ENCODE measurements around the gene PPP6R1. TPM values are rescaled to one million over a fixed set of nuclear protein-coding genes. Genes with fewer than 3 reads are reported as not detected.
A peak's percentile ranks its signal among the peaks of the same experiment; 100 is the strongest.

PPP6R1 gene
- total RNA-seq, 1 donor from 2014 or later = 71.5 TPM

GRCh38 chr19:55300886-55301458 is 42.2 kb upstream of the PPP6R1 start:
- no peaks in the 10 kb centered on the region for H3K9me3 Mint-ChIP-seq
- H3K27ac Mint-ChIP-seq = no peak overlapping the region
- TF ChIP-seq, protein P1, sequence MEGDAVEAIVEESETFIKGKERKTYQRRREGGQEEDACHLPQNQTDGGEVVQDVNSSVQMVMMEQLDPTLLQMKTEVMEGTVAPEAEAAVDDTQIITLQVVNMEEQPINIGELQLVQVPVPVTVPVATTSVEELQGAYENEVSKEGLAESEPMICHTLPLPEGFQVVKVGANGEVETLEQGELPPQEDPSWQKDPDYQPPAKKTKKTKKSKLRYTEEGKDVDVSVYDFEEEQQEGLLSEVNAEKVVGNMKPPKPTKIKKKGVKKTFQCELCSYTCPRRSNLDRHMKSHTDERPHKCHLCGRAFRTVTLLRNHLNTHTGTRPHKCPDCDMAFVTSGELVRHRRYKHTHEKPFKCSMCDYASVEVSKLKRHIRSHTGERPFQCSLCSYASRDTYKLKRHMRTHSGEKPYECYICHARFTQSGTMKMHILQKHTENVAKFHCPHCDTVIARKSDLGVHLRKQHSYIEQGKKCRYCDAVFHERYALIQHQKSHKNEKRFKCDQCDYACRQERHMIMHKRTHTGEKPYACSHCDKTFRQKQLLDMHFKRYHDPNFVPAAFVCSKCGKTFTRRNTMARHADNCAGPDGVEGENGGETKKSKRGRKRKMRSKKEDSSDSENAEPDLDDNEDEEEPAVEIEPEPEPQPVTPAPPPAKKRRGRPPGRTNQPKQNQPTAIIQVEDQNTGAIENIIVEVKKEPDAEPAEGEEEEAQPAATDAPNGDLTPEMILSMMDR (conservative IDR thresholded peaks at IDR 0.05) = no peak
- peaks cover 12% of the 10 kb centered on the region for H3K4me1 Mint-ChIP-seq (ENCODE audit: unreplicated experiment)
- H3K4me3 Mint-ChIP-seq = peak overlapping the region; percentile 67
- H3K27me3 Mint-ChIP-seq = no peaks in the 10 kb centered on the region
- H3K36me3 Mint-ChIP-seq = peaks cover 10% of the 10 kb centered on the region
- no peak for DNase-seq (ENCODE audit: extremely low spot score, unreplicated experiment)

DNA sequence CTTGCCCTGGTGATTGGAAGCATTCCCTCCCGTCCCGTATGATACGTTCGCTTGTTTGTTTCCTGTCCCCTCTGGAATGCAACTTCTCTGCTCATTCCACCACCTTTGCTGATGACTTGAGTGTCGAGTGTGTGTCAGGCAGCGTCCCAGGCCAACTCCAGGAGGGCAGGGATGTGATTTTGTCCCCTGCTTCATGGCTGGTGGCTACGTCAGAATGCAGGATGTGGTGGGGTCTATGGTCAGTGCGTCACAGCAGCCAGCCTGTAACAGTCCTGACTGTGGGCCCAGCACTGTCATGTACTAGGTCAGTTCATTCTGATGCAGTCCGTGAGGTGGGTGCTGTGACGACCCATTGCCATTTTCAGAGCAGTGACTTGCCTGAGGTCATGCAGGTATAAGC is 41.2 kb upstream of the PPP6R1 start:
- Mint-ChIP-seq H3K27ac (no peak overlapping the region), H3K4me3 (no peak overlapping the region)
- DNase-seq (ENCODE audit: extremely low spot score, unreplicated experiment) = no peak

GRCh38 chr19:55297267-55297666 is 38.5 kb upstream of the PPP6R1 start:
- Mint-ChIP-seq H3K4me3 (no peak overlapping the region), H3K9me3 (no peaks in the 10 kb centered on the region), H3K27me3 (no peaks in the 10 kb centered on the region), H3K4me1 (ENCODE audit: unreplicated experiment) (peaks cover 12% of the 10 kb centered on the region), H3K36me3 (peaks cover 3% of the 10 kb centered on the region), H3K27ac (no peak overlapping the region)
- TF ChIP-seq, protein P1 (conservative IDR thresholded peaks at IDR 0.05) = no peak
- no peak for DNase-seq (ENCODE audit: extremely low spot score, unreplicated experiment)

More for the DNA sequence above, 41.2 kb upstream of the PPP6R1 start:
- H3K4me1 Mint-ChIP-seq (ENCODE audit: unreplicated experiment) = peaks cover 12% of the 10 kb centered on the region
- no peaks in the 10 kb centered on the region for H3K27me3 Mint-ChIP-seq
- TF ChIP-seq, protein P1 (conservative IDR thresholded peaks at IDR 0.05) = no peak
- H3K36me3 Mint-ChIP-seq = peaks cover 6% of the 10 kb centered on the region
- H3K9me3 Mint-ChIP-seq = no peaks in the 10 kb centered on the region

- DNase-seq (ENCODE audit: extremely low spot score, unreplicated experiment) = no peak
- TF ChIP-seq, protein P1 (conservative IDR thresholded peaks at IDR 0.05) = no peak
- H3K27ac Mint-ChIP-seq = no peak overlapping the region
- no peak overlapping the region for H3K4me3 Mint-ChIP-seq
- H3K36me3 Mint-ChIP-seq = peaks cover 4% of the 10 kb centered on the region
- peaks cover 5% of the 10 kb centered on the region for H3K4me1 Mint-ChIP-seq (ENCODE audit: unreplicated experiment)
- no peaks in the 10 kb centered on the region for H3K27me3 Mint-ChIP-seq
- H3K9me3 Mint-ChIP-seq = no peaks in the 10 kb centered on the region
Measured at GRCh38 chr19:55289117-55289796, 30.4 kb upstream of the PPP6R1 start.

DNA sequence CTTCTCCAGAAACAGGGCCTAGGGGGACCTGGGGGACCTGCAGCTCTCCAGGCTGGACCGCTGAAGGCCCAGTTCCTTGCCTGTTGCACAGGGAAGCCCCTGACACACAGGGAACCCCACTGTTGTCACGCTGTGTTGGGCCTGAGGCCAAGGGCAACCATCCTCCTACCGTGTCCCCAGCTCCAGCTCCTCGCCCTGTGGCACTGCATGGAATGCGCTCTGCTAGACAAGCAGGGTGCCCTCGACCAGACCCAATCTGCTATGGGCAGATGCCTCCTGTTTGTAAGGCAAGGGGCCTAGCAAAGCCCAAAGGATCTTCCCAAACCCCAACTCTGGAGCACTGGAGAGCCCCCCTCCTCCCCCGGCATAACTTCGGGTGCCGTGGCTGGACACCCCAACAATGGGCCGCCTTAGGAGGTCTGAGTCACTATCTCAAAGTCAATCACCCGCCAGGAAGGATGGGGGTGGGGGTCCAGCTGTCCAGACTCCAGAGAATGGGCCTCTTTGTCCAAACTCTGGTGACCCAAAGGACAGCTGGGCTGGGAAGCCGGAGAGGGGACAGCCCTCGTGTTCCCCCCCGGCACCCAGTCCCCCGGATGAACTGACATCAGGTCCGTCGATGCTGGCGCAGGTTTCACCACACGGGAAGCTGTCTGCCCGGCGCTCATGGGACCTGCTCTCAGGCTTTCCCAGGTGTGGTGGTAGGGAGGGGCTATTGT is 28.7 kb upstream of the PPP6R1 start:
- TF ChIP-seq, protein P1 (conservative IDR thresholded peaks at IDR 0.05) = no peak
- no peak for DNase-seq (ENCODE audit: extremely low spot score, unreplicated experiment)
- Mint-ChIP-seq H3K27me3 (no peaks in the 10 kb centered on the region), H3K4me3 (no peak overlapping the region), H3K4me1 (ENCODE audit: unreplicated experiment) (peaks cover 9% of the 10 kb centered on the region), H3K27ac (no peak overlapping the region), H3K9me3 (no peaks in the 10 kb centered on the region), H3K36me3 (peaks cover 4% of the 10 kb centered on the region)
